B cell (primary cell): ENCODE measurements around the gene FARP1. TPM values are rescaled to one million over a fixed set of nuclear protein-coding genes. Genes with fewer than 3 reads are reported as not detected.

Source experiments
- ATAC-seq: fragments of 200-7000 bp; cut with Tn5 transposase; one replicate; pipeline ENCODE4 v1.10.0; 2021; ENCODE audit warnings: low read depth, mild to moderate bottlenecking, moderate number of reproducible peaks, moderate library complexity
- CTCF ChIA-PET: fragments of 350-600 bp; sonication (Branson Sonifier 250); formaldehyde crosslinking; loops from one replicate; lab custom pipeline; 2021; ENCODE audit warnings: antibody characterized with exemption, inconsistent platforms; lab: Charles Lee
- POLR2A ChIA-PET: fragments of 350-600 bp; sonication (Branson Sonifier 250); formaldehyde crosslinking; loops from one replicate; lab custom pipeline; 2021; ENCODE audit warnings: antibody characterized with exemption; lab: Charles Lee
- DNase-seq: peaks from one replicate; pipeline ENCODE4 v3.0.0; 2013
- H2AFZ ChIP-seq: 2 replicates; pipeline ENCODE4 v1.6.1; 2012; ENCODE audit warnings: mild to moderate bottlenecking, low read depth, low read length; ENCODE audit not compliant: insufficient read depth, poor library complexity, severe bottlenecking
- H3K27ac ChIP-seq, 2 donors: 1 replicate in 1 of 2; 2 replicates in 1 of 2; pipeline ENCODE4 v1.5.1; 2012 to 2013; ENCODE audit warnings: low read length in 2 of 2, mild to moderate bottlenecking in 2 of 2, moderate library complexity in 1 of 2
- H3K27me3 ChIP-seq, 4 experiments: fragments of 200-600 bp in 1 of 4; sonication (generic) in 1 of 4; replicated peaks in 1 of 4; 1 replicate in 2 of 4; 2 replicates in 2 of 4; pipeline versions ENCODE4 v1.6.1 to v1.7.0; 2013 to 2016; ENCODE audit warnings: low read length in 3 of 4, mild to moderate bottlenecking in 2 of 4, mixed read lengths in 1 of 4, moderate library complexity in 1 of 4; ENCODE audit not compliant: insufficient read depth in 4 of 4, control insufficient read depth in 3 of 4; ENCODE audit errors: control extremely low read depth in 1 of 4
- H3K36me3 ChIP-seq, 2 experiments: replicated peaks in 1 of 2; 1 replicate in 1 of 2; 2 replicates in 1 of 2; pipeline versions ENCODE4 v1.6.1 to v1.7.1; 2013; ENCODE audit warnings: low read length in 1 of 2; ENCODE audit not compliant: insufficient read depth in 2 of 2, control insufficient read depth in 1 of 2; ENCODE audit errors: control extremely low read depth in 1 of 2, extremely low read depth in 1 of 2
- H3K4me1 ChIP-seq, 2 donors: fragments of 200-600 bp in 1 of 2; sonication (generic) in 1 of 2; 1 replicate in 1 of 2; 2 replicates in 1 of 2; pipeline versions ENCODE4 v1.5.1 to v1.6.1; 2013 to 2017; ENCODE audit warnings: low read length in 2 of 2; ENCODE audit not compliant: control insufficient read depth in 2 of 2, insufficient read depth in 2 of 2
- H3K4me2 ChIP-seq: replicated peaks from 2 replicates; pipeline ENCODE3; 2012; ENCODE audit warnings: mild to moderate bottlenecking, low read depth, low read length; ENCODE audit not compliant: poor library complexity, severe bottlenecking
- H3K4me3 ChIP-seq, 5 experiments: fragments of 200-600 bp in 1 of 5; sonication (generic) in 1 of 5; 1 replicate in 3 of 5; 2 replicates in 2 of 5; pipeline versions ENCODE4 v1.5.1 to v1.7.0; 2011 to 2016; ENCODE audit warnings: low read length in 4 of 5, mild to moderate bottlenecking in 4 of 5, low read depth in 2 of 5, control low read depth in 1 of 5, moderate library complexity in 1 of 5; ENCODE audit not compliant: insufficient read depth in 1 of 5; ENCODE audit errors: control extremely low read depth in 1 of 5, extremely low read depth in 1 of 5
- H3K79me2 ChIP-seq: fragments of 200-600 bp; sonication (generic); one replicate; pipeline ENCODE4 v1.6.0; 2016; ENCODE audit warnings: low read length; ENCODE audit not compliant: control insufficient read depth, insufficient read depth
- H3K9ac ChIP-seq: fragments of 200-600 bp; sonication (generic); 2 replicates; pipeline ENCODE4 v1.6.1; 2017; ENCODE audit warnings: mild to moderate bottlenecking, low read length, moderate library complexity
- H3K9me3 ChIP-seq, 3 donors: one replicate each; pipeline versions ENCODE4 v1.6.1 to v1.7.1; 2013; ENCODE audit warnings: low read length in 2 of 3; ENCODE audit not compliant: control insufficient read depth in 2 of 3, insufficient read depth in 1 of 3; ENCODE audit errors: control extremely low read depth in 1 of 3
- H4K20me1 ChIP-seq: 2 replicates; pipeline ENCODE4 v1.6.0; 2012; ENCODE audit warnings: mild to moderate bottlenecking, low read length; ENCODE audit not compliant: insufficient read depth, control insufficient read depth, poor library complexity, severe bottlenecking
- H3K27ac Mint-ChIP-seq: one replicate; pipeline ENCODE4 v1.8.0; 2021; ENCODE audit warnings: mixed read lengths
- H3K27me3 Mint-ChIP-seq: one replicate; pipeline ENCODE4 v1.8.0; 2021; ENCODE audit warnings: mixed read lengths
- H3K4me1 Mint-ChIP-seq: one replicate; pipeline ENCODE4 v1.8.0; 2021; ENCODE audit warnings: mixed read lengths
- H3K4me3 Mint-ChIP-seq: one replicate; pipeline ENCODE4 v1.8.0; 2021; ENCODE audit warnings: mixed read lengths
- H3K9me3 Mint-ChIP-seq: one replicate; pipeline ENCODE4 v1.8.0; 2022; ENCODE audit warnings: mixed read lengths; ENCODE audit not compliant: insufficient read depth
- CTCF ChIP-seq: fragments of 200-600 bp; IDR thresholded peaks from one replicate; pipeline ENCODE4 v1.8.0; 2022; ENCODE audit warnings: antibody characterized with exemption, mild to moderate bottlenecking
- EZH2 ChIP-seq: IDR thresholded peaks from 2 replicates; pipeline ENCODE4 v1.6.1; 2012; ENCODE audit warnings: borderline replicate concordance, low read depth, mild to moderate bottlenecking, moderate library complexity, low read length; ENCODE audit not compliant: insufficient read depth, poor library complexity, severe bottlenecking
- WGBS: methylation state at CpG from one replicate; pipeline ENCODE4 v1.1.5; 2013; ENCODE audit warnings: missing lambda C conversion rate; ENCODE audit not compliant: insufficient coverage; 5-methylcytosine and 5-hydroxymethylcytosine counted together
- intact Hi-C: fragments of 100-400 bp; cut with micrococcal nuclease; formaldehyde crosslinking; loops from one replicate; pipeline ENCODE4 v1.10.0; 2022
- polyA plus RNA-seq: library from polyadenylated mRNA; depleted of rRNA; stranded (reverse); fragments of >200 nt; gene quantifications from 2 replicates; pipeline ENCODE4 v1.2.3, GENCODE V29; 2012
- total RNA-seq, 2 donors: library from RNA; stranded (reverse); fragments of 120-200 nt in 1 of 2; gene quantifications; 1 replicate in 1 of 2; 2 replicates in 1 of 2; pipeline versions ENCODE4 v1.2.3 to v1.2.4, GENCODE V29; 2013 to 2022

FARP1 gene
- total and polyA plus RNA-seq, 2 donors (not counting 1 experiment from before 2014, with no cell fraction given) = 0.15 to 1.5 TPM

GRCh38 chr13:98342953-98343352, 200.1 kb downstream of the FARP1 start:
- no peak overlapping the region for H2AFZ ChIP-seq
- no peak overlapping the region for H3K4me3 ChIP-seq
- H4K20me1 ChIP-seq = no peaks in the 10 kb centered on the region
- no peaks in the 10 kb centered on the region for H3K79me2 ChIP-seq
- peaks cover 20% of the 10 kb centered on the region for H3K27me3 Mint-ChIP-seq
- no peaks in the 10 kb centered on the region for H3K36me3 ChIP-seq
- DNase-seq = no peak
- intact Hi-C loops = no loop called here
- no peak overlapping the region for H3K4me2 ChIP-seq
- no peak overlapping the region for H3K9ac ChIP-seq
- ChIA-PET CTCF (no interaction called here), POLR2A (no interaction called here)
- no peak for ATAC-seq
- H3K4me3 Mint-ChIP-seq = no peak overlapping the region
- no peak for TF ChIP-seq EZH2
- no peak for TF ChIP-seq CTCF
- H3K4me1 ChIP-seq = no peaks in the 10 kb centered on the region
- 94% methylated on average over 2 of the region's 4 CpGs for WGBS
- H3K27ac Mint-ChIP-seq = no peak overlapping the region
- H3K9me3 ChIP-seq = no peaks in the 10 kb centered on the region
- H3K27ac ChIP-seq = no peak overlapping the region
- H3K9me3 Mint-ChIP-seq = no peaks in the 10 kb centered on the region
- H3K27me3 ChIP-seq = no peaks in the 10 kb centered on the region
- no peaks in the 10 kb centered on the region for H3K4me1 Mint-ChIP-seq

- no peak overlapping the region for H3K9ac ChIP-seq
- no peak for ATAC-seq
- no peaks in the 10 kb centered on the region for H3K9me3 ChIP-seq
- no peak overlapping the region for H2AFZ ChIP-seq
- 85% methylated on average over 7 of the region's 10 CpGs for WGBS
- intact Hi-C loops = no loop called here
- CTCF ChIA-PET = interaction anchor here (1.3 kb wide), 1 partner anchor 12 kb away, joined by 4 read pairs; no protein-coding TSS in a partner anchor
- H3K79me2 ChIP-seq = no peaks in the 10 kb centered on the region
- no peaks in the 10 kb centered on the region for H3K36me3 ChIP-seq
- H3K27me3 ChIP-seq = no peaks in the 10 kb centered on the region
- no peak for DNase-seq
- no peak overlapping the region for H3K4me3 ChIP-seq
- no peak overlapping the region for H3K27ac Mint-ChIP-seq
- TF ChIP-seq CTCF (no peak), EZH2 (no peak)
- H3K4me3 Mint-ChIP-seq = no peak overlapping the region
- peaks cover 15% of the 10 kb centered on the region for H3K27me3 Mint-ChIP-seq
- H3K4me1 ChIP-seq = no peaks in the 10 kb centered on the region
- H3K9me3 Mint-ChIP-seq = no peaks in the 10 kb centered on the region
- no peaks in the 10 kb centered on the region for H4K20me1 ChIP-seq
- POLR2A ChIA-PET = no interaction called here
- no peak overlapping the region for H3K27ac ChIP-seq
- H3K4me1 Mint-ChIP-seq = no peaks in the 10 kb centered on the region
- H3K4me2 ChIP-seq = no peak overlapping the region
Measured at GRCh38 chr13:98343461-98343860, 200.6 kb downstream of the FARP1 start.
